H9 (cell line): ENCODE data around the gene PCDHA1. TPM values are rescaled to one million over a fixed set of nuclear protein-coding genes. Genes with fewer than 3 reads are reported as not detected.

ENCODE experiments used
- DNase-seq: peaks from one replicate; pipeline ENCODE4 v3.0.0-alpha.2; 2017
- H2AFZ ChIP-seq: one replicate; pipeline ENCODE4 v1.6.1; 2013; ENCODE audit warnings: mild to moderate bottlenecking, low read length, control low read depth, moderate library complexity
- H2AK5ac ChIP-seq: 2 replicates; pipeline ENCODE4 v1.6.1; 2013; ENCODE audit warnings: low read length, control low read depth, mixed read lengths; ENCODE audit not compliant: insufficient read length
- H2BK120ac ChIP-seq: one replicate; pipeline ENCODE4 v1.6.1; 2013; ENCODE audit warnings: low read depth, mild to moderate bottlenecking, low read length, control low read depth, inconsistent platforms; ENCODE audit not compliant: poor library complexity, severe bottlenecking
- H2BK12ac ChIP-seq: 2 replicates; pipeline ENCODE4 v1.6.1; 2013; ENCODE audit warnings: low read length, control low read depth, mixed read lengths, low read depth; ENCODE audit not compliant: insufficient read length
- H2BK15ac ChIP-seq: 2 replicates; pipeline ENCODE4 v1.6.1; 2013; ENCODE audit warnings: low read depth, low read length, control low read depth
- H2BK20ac ChIP-seq: one replicate; pipeline ENCODE4 v1.6.1; 2013; ENCODE audit warnings: low read depth, mild to moderate bottlenecking, low read length, control low read depth, inconsistent platforms; ENCODE audit not compliant: poor library complexity, severe bottlenecking
- H2BK5ac ChIP-seq: 2 replicates; pipeline ENCODE4 v1.6.1; 2013; ENCODE audit warnings: low read length, control low read depth, mixed read lengths; ENCODE audit not compliant: insufficient read length
- H3K14ac ChIP-seq: 2 replicates; pipeline ENCODE4 v1.6.1; 2013; ENCODE audit warnings: low read length, control low read depth; ENCODE audit not compliant: insufficient read depth
- H3K18ac ChIP-seq: 2 replicates; pipeline ENCODE4 v1.6.1; 2013; ENCODE audit warnings: low read depth, mild to moderate bottlenecking, mixed read lengths, low read length, control low read depth; ENCODE audit not compliant: insufficient read length
- H3K23ac ChIP-seq: 2 replicates; pipeline ENCODE4 v1.6.1; 2013; ENCODE audit warnings: low read length, control low read depth, mixed read lengths, low read depth; ENCODE audit not compliant: insufficient read length
- H3K23me2 ChIP-seq: 2 replicates; pipeline ENCODE4 v1.6.1; 2013; ENCODE audit warnings: low read depth, mild to moderate bottlenecking, mixed read lengths, low read length, control low read depth; ENCODE audit not compliant: insufficient read length, poor library complexity, severe bottlenecking
- H3K27ac ChIP-seq: 2 replicates; pipeline ENCODE4 v1.5.1; 2013; ENCODE audit warnings: low read length, control low read depth, mixed read lengths, low read depth; ENCODE audit not compliant: insufficient read length
- H3K27me3 ChIP-seq: 2 replicates; pipeline ENCODE4 v1.6.1; 2013; ENCODE audit warnings: low read length, control low read depth, inconsistent platforms; ENCODE audit not compliant: insufficient read depth
- H3K4ac ChIP-seq: 2 replicates; pipeline ENCODE4 v1.6.1; 2013; ENCODE audit warnings: low read depth, mild to moderate bottlenecking, control low read depth, inconsistent platforms, low read length, moderate library complexity
- H3K4me1 ChIP-seq: 2 replicates; pipeline ENCODE4 v1.6.1; 2013; ENCODE audit warnings: low read length, control low read depth, inconsistent platforms; ENCODE audit not compliant: insufficient read depth
- H3K4me2 ChIP-seq: 2 replicates; pipeline ENCODE4 v1.6.1; 2013; ENCODE audit warnings: low read length, control low read depth, mixed read lengths; ENCODE audit not compliant: insufficient read length, insufficient read depth
- H3K56ac ChIP-seq: 2 replicates; pipeline ENCODE4 v1.6.1; 2013; ENCODE audit warnings: low read depth, mild to moderate bottlenecking, mixed read lengths, low read length, control low read depth; ENCODE audit not compliant: insufficient read length
- H3K79me1 ChIP-seq: 2 replicates; pipeline ENCODE4 v1.6.1; 2013; ENCODE audit warnings: low read depth, mild to moderate bottlenecking, moderate library complexity, low read length, control low read depth, inconsistent platforms; ENCODE audit not compliant: insufficient read depth, poor library complexity, severe bottlenecking
- H3K79me2 ChIP-seq: 2 replicates; pipeline ENCODE4 v1.6.1; 2013; ENCODE audit warnings: low read length, control low read depth, inconsistent platforms; ENCODE audit not compliant: insufficient read depth
- H3K9ac ChIP-seq: 2 replicates; pipeline ENCODE4 v1.6.1; 2013; ENCODE audit warnings: low read length, control low read depth, mixed read lengths; ENCODE audit not compliant: insufficient read length; ENCODE audit errors: extremely low read depth
- H3K9me3 ChIP-seq: one replicate; pipeline ENCODE4 v1.6.1; 2013; ENCODE audit warnings: low read depth, low read length, inconsistent platforms; ENCODE audit not compliant: control insufficient read depth
- H3T11ph ChIP-seq: one replicate; pipeline ENCODE4 v1.6.1; 2013; ENCODE audit warnings: mild to moderate bottlenecking, low read length, control low read depth, inconsistent platforms
- H4K20me1 ChIP-seq: one replicate; pipeline ENCODE4 v1.6.1; 2013; ENCODE audit not compliant: control insufficient read depth, insufficient read length, insufficient read depth
- H4K5ac ChIP-seq: 2 replicates; pipeline ENCODE4 v1.6.1; 2013; ENCODE audit warnings: low read depth, mild to moderate bottlenecking, mixed read lengths, low read length, control low read depth; ENCODE audit not compliant: insufficient read length
- H4K8ac ChIP-seq: replicated peaks from 2 replicates; pipeline ENCODE4 v1.6.1; 2013; ENCODE audit warnings: low read length, control low read depth, mixed read lengths, low read depth; ENCODE audit not compliant: insufficient read length
- H4K91ac ChIP-seq: 2 replicates; pipeline ENCODE4 v1.6.1; 2013; ENCODE audit warnings: low read depth, mild to moderate bottlenecking, moderate library complexity, mixed read lengths, low read length, control low read depth; ENCODE audit not compliant: insufficient read length
- H3K27ac Mint-ChIP-seq, 3 experiments: 2 replicates in 2 of 3; 3 replicates in 1 of 3; pipeline ENCODE4 v1.8.0; 2020 to 2021; ENCODE audit warnings: mixed read lengths in 3 of 3, mild to moderate bottlenecking in 1 of 3, moderate library complexity in 1 of 3
- H3K27me3 Mint-ChIP-seq: 2 replicates; pipeline ENCODE4 v1.8.0; 2021; ENCODE audit warnings: low read depth, mild to moderate bottlenecking, moderate library complexity, mixed read lengths
- H3K36me3 Mint-ChIP-seq, 3 experiments: 2 replicates in 2 of 3; 3 replicates in 1 of 3; pipeline ENCODE4 v1.8.0; 2020 to 2021; ENCODE audit warnings: low read depth in 3 of 3, mixed read lengths in 3 of 3; ENCODE audit not compliant: insufficient read depth in 1 of 3
- H3K4me1 Mint-ChIP-seq, 2 experiments: 2 replicates each; pipeline ENCODE4 v1.8.0; 2020; ENCODE audit warnings: mixed read lengths in 2 of 2
- H3K4me3 Mint-ChIP-seq, 2 experiments: 2 replicates in 1 of 2; 3 replicates in 1 of 2; pipeline ENCODE4 v1.8.0; 2020 to 2021; ENCODE audit warnings: mild to moderate bottlenecking in 2 of 2, mixed read lengths in 2 of 2, moderate library complexity in 1 of 2
- H3K9me3 Mint-ChIP-seq, 2 experiments: 2 replicates in 1 of 2; 3 replicates in 1 of 2; pipeline ENCODE4 v1.8.0; 2020; ENCODE audit warnings: mild to moderate bottlenecking in 2 of 2, mixed read lengths in 2 of 2, moderate library complexity in 1 of 2
- CTCF ChIP-seq: fragments of 200-600 bp; sonication (generic); conservative IDR thresholded peaks from 3 replicates; pipeline ENCODE4 v1.8.0; 2021; ENCODE audit warnings: antibody characterized with exemption, mild to moderate bottlenecking
- WGBS: extraction: QIAGEN DNeasy Blood & Tissue Kit; methylation state at CpG from one replicate; pipeline ENCODE4 v1.1.7; 2013; ENCODE audit warnings: missing lambda C conversion rate, low lambda C conversion rate, mixed read lengths; ENCODE audit not compliant: insufficient read length; ENCODE audit errors: extremely low coverage; 5-methylcytosine and 5-hydroxymethylcytosine counted together
- total RNA-seq: library from RNA; stranded (reverse); gene quantifications from 2 replicates; pipeline ENCODE4 v1.2.1, GENCODE V29; 2021

Gene PCDHA1
- total RNA-seq, 1 experiment from 2014 or later: 0.61 TPM

GRCh38 chr5:140868721-140869554 is 83.0 kb downstream of the PCDHA1 start, which contains the start of gene PCDHA11:
PCDHA11 (plus strand) TSS chr5:140868957; CDS start chr5:140869104, 147 bp downstream.
- Histone ChIP-seq H3K4ac (peak within 1 kb of the TSS; percentile 50; the same call in 1 of the 2 replicates), H2BK20ac (no peak within 1 kb of the TSS), H3K4me2 (peak within 1 kb of the TSS; percentile 66), H2BK120ac (no peak within 1 kb of the TSS), H3K23me2 (no peaks in the 10 kb centered on the region), H3K27ac (peak within 1 kb of the TSS; percentile 53), H3K14ac (peak within 1 kb of the TSS; percentile 68; the same call in 1 of the 2 replicates), H3K4me1 (no peaks in the 10 kb centered on the region), H3K9me3 (no peaks in the 10 kb centered on the region), H3K27me3 (no peaks in the 10 kb centered on the region), H3K79me1 (no peaks in the 10 kb centered on the region), H3K9ac (peak within 1 kb of the TSS; percentile 90), H2AFZ (no peak within 1 kb of the TSS), H3K79me2 (peaks cover 5% of the 10 kb centered on the region; the same call in 1 of the 2 replicates), H3K18ac (peak within 1 kb of the TSS; percentile 51), H4K20me1 (no peaks in the 10 kb centered on the region), H2AK5ac (no peak within 1 kb of the TSS), H2BK5ac (no peak within 1 kb of the TSS), H3T11ph (no peak within 1 kb of the TSS), H3K56ac (no peak within 1 kb of the TSS), H2BK15ac (no peak within 1 kb of the TSS), H4K8ac (no peak within 1 kb of the TSS), H4K91ac (no peak within 1 kb of the TSS), H2BK12ac (no peak within 1 kb of the TSS), H3K23ac (no peak within 1 kb of the TSS), H4K5ac (no peak within 1 kb of the TSS)
- Mint-ChIP-seq H3K27ac (peak within 1 kb of the TSS in 2 of 3 experiments; percentile 77 to 90; a peak in 4 of 7 replicates), H3K27me3 (no peaks in the 10 kb centered on the region), H3K9me3 (peaks cover 5 to 12% of the 10 kb centered on the region in 2 experiments), H3K4me3 (peak within 1 kb of the TSS; percentile 83 to 87), H3K36me3 (peaks cover 22 to 36% (median 33%) of the 10 kb centered on the region in 3 experiments), H3K4me1 (no peaks in the 10 kb centered on the region; a peak in 1 of 4 replicates)
- TF ChIP-seq CTCF: peak; percentile 75
- WGBS: no CpG with 5 or more reads among the region's 41 CpGs
- peak; percentile 68 for DNase-seq
